ENCODE results near the gene HDGFL1.
A peak's percentile ranks its signal among the peaks of the same experiment; 100 is the strongest.

HDGFL1 gene

GRCh38 chr6:22590423-22590822 lies 21.1 kb downstream of the HDGFL1 start:
- no peak for FAIRE-seq

GRCh38 chr6:22593895-22594294 lies 24.5 kb downstream of the HDGFL1 start:
- FAIRE-seq = no peak
- no peak for DNase-seq (ENCODE audit: low spot score)

More at GRCh38 chr6:22590423-22590822, 21.1 kb downstream of the HDGFL1 start:
- no peak for DNase-seq (ENCODE audit: low spot score)

- DNase-seq (ENCODE audit: low spot score) (no peak), FAIRE-seq (no peak)
These were observed 26.6 kb downstream of the HDGFL1 start for GRCh38 chr6:22596011-22596410.

- FAIRE-seq (no peak), DNase-seq (ENCODE audit: low spot score) (no peak)
These were observed 29.0 kb downstream of the HDGFL1 start for GRCh38 chr6:22598339-22598738.

- no peak for FAIRE-seq
- DNase-seq (ENCODE audit: low spot score) = no peak
These were observed 30.7 kb downstream of the HDGFL1 start for GRCh38 chr6:22600059-22600458.

- FAIRE-seq = no peak
- no peak for DNase-seq (ENCODE audit: low spot score)
These were observed 32.6 kb downstream of the HDGFL1 start for GRCh38 chr6:22601984-22602383.

- DNase-seq (ENCODE audit: low spot score) = no peak
- no peak for FAIRE-seq
These were observed 36.4 kb downstream of the HDGFL1 start for GRCh38 chr6:22605736-22606135.

- DNase-seq (ENCODE audit: low spot score) (no peak), FAIRE-seq (no peak)
These were observed 40.8 kb downstream of the HDGFL1 start for GRCh38 chr6:22610127-22610526.

GRCh38 chr6:22612236-22612635 lies 42.9 kb downstream of the HDGFL1 start:
- FAIRE-seq (no peak), DNase-seq (ENCODE audit: low spot score) (no peak)

GRCh38 chr6:22613051-22613450 lies 43.7 kb downstream of the HDGFL1 start:
- DNase-seq (ENCODE audit: low spot score) (no peak), FAIRE-seq (no peak)

GRCh38 chr6:22613695-22614094 lies 44.3 kb downstream of the HDGFL1 start:
- DNase-seq (ENCODE audit: low spot score) = peak; percentile 14
- FAIRE-seq = no peak

GRCh38 chr6:22614547-22614946 lies 45.2 kb downstream of the HDGFL1 start:
- DNase-seq (ENCODE audit: low spot score) (no peak), FAIRE-seq (no peak)

- DNase-seq (ENCODE audit: low spot score) (no peak), FAIRE-seq (no peak)
These were observed 51.7 kb downstream of the HDGFL1 start for GRCh38 chr6:22621028-22621427.

Data from urothelium cell line (cell line).